ENCODE measurements around the gene SEC14L3.

DNA sequence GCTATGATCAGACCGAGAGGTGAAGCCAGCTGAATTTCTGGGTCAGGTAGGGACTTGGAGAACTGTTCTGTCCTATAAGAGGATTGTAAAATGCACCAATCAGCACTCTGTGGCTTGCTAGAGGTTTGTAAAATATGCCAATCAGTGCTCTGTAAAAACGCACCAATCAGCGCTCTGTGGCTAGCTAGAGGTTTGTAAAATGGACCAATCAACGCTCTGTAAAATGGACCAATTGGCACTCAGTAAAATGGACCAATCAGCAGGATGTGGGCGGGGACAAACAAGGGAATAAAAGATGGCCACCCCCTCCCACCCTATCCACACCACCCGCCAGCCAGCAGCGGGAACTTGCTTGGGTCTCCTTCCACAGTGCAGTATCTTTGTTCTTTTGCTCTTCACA, 40.1 kb upstream of the SEC14L3 start:
- TF ChIP-seq, protein P1, sequence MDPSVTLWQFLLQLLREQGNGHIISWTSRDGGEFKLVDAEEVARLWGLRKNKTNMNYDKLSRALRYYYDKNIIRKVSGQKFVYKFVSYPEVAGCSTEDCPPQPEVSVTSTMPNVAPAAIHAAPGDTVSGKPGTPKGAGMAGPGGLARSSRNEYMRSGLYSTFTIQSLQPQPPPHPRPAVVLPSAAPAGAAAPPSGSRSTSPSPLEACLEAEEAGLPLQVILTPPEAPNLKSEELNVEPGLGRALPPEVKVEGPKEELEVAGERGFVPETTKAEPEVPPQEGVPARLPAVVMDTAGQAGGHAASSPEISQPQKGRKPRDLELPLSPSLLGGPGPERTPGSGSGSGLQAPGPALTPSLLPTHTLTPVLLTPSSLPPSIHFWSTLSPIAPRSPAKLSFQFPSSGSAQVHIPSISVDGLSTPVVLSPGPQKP (IDR thresholded peaks at IDR 0.05; ENCODE audit: borderline replicate concordance, low read depth, low read length), result no peak
- TF ChIP-seq, protein P2, sequence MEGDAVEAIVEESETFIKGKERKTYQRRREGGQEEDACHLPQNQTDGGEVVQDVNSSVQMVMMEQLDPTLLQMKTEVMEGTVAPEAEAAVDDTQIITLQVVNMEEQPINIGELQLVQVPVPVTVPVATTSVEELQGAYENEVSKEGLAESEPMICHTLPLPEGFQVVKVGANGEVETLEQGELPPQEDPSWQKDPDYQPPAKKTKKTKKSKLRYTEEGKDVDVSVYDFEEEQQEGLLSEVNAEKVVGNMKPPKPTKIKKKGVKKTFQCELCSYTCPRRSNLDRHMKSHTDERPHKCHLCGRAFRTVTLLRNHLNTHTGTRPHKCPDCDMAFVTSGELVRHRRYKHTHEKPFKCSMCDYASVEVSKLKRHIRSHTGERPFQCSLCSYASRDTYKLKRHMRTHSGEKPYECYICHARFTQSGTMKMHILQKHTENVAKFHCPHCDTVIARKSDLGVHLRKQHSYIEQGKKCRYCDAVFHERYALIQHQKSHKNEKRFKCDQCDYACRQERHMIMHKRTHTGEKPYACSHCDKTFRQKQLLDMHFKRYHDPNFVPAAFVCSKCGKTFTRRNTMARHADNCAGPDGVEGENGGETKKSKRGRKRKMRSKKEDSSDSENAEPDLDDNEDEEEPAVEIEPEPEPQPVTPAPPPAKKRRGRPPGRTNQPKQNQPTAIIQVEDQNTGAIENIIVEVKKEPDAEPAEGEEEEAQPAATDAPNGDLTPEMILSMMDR (conservative IDR thresholded peaks at IDR 0.05; ENCODE audit: low read depth, low read length), result no peak
- no peak for TF ChIP-seq POLR2A (IDR thresholded peaks at IDR 0.05; ENCODE audit: low read depth, low read length)
- no peak for TF ChIP-seq RFX5 (IDR thresholded peaks at IDR 0.05; ENCODE audit: low read depth, low read length)
- no peak for TF ChIP-seq FOS (IDR thresholded peaks at IDR 0.05; ENCODE audit: low read depth, low read length)
- no peak for TF ChIP-seq MXI1 (IDR thresholded peaks at IDR 0.05; ENCODE audit: borderline replicate concordance, low read depth, low read length)
- 0 out of 2 replicates have a peak, but pooled peaks have one; percentile 2 for TF ChIP-seq MAFK (IDR thresholded peaks at IDR 0.05; ENCODE audit: low read depth, low read length)
- TF ChIP-seq RAD21 (IDR thresholded peaks at IDR 0.05; ENCODE audit: low read length), result no peak
- no peak for TF ChIP-seq SMC3 (IDR thresholded peaks at IDR 0.05; ENCODE audit: low read depth, low read length)
- TF ChIP-seq, protein P3, sequence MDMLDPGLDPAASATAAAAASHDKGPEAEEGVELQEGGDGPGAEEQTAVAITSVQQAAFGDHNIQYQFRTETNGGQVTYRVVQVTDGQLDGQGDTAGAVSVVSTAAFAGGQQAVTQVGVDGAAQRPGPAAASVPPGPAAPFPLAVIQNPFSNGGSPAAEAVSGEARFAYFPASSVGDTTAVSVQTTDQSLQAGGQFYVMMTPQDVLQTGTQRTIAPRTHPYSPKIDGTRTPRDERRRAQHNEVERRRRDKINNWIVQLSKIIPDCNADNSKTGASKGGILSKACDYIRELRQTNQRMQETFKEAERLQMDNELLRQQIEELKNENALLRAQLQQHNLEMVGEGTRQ (IDR thresholded peaks at IDR 0.05; ENCODE audit: low read depth, low read length), result no peak
- no peak for TF ChIP-seq NFE2L2 (IDR thresholded peaks at IDR 0.05; ENCODE audit: low read depth, low read length)
- no peak for TF ChIP-seq MAZ (IDR thresholded peaks at IDR 0.05; ENCODE audit: borderline replicate concordance, low read depth, low read length)
- no peak for TF ChIP-seq RCOR1 (IDR thresholded peaks at IDR 0.05; ENCODE audit: insufficient replicate concordance, low read length)
